PFSK-1 (cell line): ENCODE data around the gene FBXL13.

Experiments
- FOXP2 ChIP-seq: optimal IDR thresholded peaks from 2 replicates; pipeline ENCODE3; 2011; ENCODE audit warnings: borderline replicate concordance, control low read depth, inconsistent platforms; ENCODE audit not compliant: insufficient read depth; ENCODE audit errors: extremely low read length, extremely low read depth
- POLR2AphosphoS5 ChIP-seq: IDR thresholded peaks from 2 replicates; pipeline ENCODE4 v1.6.1; 2012; ENCODE audit warnings: low read depth, mild to moderate bottlenecking, control low read depth, low read length, moderate library complexity
- SIN3A ChIP-seq: IDR thresholded peaks from 2 replicates; pipeline ENCODE4 v1.6.1; 2012; ENCODE audit warnings: mild to moderate bottlenecking, low read length, moderate library complexity, borderline replicate concordance; ENCODE audit not compliant: insufficient read depth
- TAF1 ChIP-seq: IDR thresholded peaks from 2 replicates; pipeline ENCODE4 v1.6.1; 2012; ENCODE audit warnings: low read length, control low read depth, borderline replicate concordance; ENCODE audit not compliant: insufficient read depth
- TF ChIP-seq, protein P1 (sequence below), 2 experiments: IDR thresholded peaks; 2 replicates each; pipeline versions ENCODE4 v1.6.1 to v1.8.0; 2011 to 2012; ENCODE audit warnings: low read depth in 2 of 2, low read length in 2 of 2, control low read depth in 1 of 2, inconsistent platforms in 1 of 2, mild to moderate bottlenecking in 1 of 2, moderate library complexity in 1 of 2; ENCODE audit not compliant: insufficient read depth in 1 of 2

The FBXL13 gene

DNA sequence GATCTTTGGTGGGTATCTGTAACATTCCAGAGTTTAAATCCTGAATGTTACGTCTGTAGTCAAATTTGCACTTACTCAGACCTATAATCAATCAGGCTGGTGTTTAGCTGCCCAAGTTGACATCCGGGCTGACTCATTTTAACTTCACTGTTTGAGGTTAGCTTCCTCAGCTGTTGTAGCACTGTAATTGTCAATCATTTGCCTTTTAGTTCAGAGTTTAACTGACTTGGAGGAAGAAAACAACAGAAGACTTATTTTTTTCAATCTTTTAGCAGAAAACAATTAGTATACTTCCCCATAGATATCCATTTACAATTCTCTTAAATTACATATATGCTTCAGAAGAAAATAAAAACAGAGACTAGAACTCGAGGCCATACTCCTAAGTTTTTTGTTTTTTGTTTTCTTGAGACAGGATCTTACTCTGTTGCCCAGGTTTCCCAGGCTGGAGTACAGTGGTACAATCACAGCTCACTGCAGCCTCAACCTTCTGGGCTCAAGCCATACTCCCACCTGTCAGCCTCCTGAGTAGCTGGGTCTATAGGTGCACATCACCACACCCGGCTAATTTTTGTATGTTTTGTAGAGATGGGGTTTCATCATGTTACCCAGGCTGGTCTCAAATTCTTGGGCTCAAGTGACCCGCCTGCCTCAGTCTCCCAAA is 200.3 kb downstream of the FBXL13 start:
- no peak for TF ChIP-seq POLR2AphosphoS5
- TF ChIP-seq TAF1, result no peak
- TF ChIP-seq SIN3A, result no peak
- TF ChIP-seq, protein P1, sequence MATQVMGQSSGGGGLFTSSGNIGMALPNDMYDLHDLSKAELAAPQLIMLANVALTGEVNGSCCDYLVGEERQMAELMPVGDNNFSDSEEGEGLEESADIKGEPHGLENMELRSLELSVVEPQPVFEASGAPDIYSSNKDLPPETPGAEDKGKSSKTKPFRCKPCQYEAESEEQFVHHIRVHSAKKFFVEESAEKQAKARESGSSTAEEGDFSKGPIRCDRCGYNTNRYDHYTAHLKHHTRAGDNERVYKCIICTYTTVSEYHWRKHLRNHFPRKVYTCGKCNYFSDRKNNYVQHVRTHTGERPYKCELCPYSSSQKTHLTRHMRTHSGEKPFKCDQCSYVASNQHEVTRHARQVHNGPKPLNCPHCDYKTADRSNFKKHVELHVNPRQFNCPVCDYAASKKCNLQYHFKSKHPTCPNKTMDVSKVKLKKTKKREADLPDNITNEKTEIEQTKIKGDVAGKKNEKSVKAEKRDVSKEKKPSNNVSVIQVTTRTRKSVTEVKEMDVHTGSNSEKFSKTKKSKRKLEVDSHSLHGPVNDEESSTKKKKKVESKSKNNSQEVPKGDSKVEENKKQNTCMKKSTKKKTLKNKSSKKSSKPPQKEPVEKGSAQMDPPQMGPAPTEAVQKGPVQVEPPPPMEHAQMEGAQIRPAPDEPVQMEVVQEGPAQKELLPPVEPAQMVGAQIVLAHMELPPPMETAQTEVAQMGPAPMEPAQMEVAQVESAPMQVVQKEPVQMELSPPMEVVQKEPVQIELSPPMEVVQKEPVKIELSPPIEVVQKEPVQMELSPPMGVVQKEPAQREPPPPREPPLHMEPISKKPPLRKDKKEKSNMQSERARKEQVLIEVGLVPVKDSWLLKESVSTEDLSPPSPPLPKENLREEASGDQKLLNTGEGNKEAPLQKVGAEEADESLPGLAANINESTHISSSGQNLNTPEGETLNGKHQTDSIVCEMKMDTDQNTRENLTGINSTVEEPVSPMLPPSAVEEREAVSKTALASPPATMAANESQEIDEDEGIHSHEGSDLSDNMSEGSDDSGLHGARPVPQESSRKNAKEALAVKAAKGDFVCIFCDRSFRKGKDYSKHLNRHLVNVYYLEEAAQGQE (IDR thresholded peaks at IDR 0.05; ENCODE audit: insufficient read depth in 1 of 2, low read depth in 2 of 2, low read length in 2 of 2), result no peak
- no peak for TF ChIP-seq FOXP2

DNA sequence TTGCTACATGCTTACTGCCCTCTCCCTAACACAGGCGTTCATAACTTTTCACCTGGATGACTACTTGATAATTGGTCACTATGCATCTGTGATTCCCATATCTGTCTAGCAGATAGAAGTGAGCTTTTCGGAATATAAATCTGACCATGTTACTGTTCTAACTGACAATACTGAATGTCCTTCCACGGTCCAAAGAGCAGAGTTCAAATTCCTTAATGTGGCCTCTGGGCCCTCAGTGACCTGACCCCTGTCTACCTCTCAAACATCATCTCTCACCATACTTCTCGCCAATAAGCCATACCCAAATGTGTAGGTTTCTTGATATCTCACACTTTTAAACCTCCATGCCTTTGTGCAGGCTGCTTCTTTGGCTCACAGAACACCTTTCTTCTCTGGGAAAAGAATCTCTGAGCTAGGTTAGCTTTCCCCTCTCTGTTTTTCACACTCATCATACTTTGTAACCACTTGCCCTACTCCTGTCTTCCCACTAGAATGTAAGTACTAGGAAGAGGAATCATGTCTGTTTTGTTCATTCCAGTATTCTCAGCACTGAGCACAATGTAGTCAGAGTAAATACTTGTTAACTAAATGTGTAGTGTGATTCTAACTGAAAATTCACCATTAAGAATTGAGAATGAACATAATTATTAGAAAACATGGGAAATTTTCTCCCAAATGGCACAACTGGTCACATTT is 201.0 kb downstream of the FBXL13 start:
- TF ChIP-seq TAF1 (no peak), FOXP2 (no peak), POLR2AphosphoS5 (no peak), SIN3A (no peak)
- TF ChIP-seq, protein P1 (IDR thresholded peaks at IDR 0.05; ENCODE audit: insufficient read depth in 1 of 2, low read depth in 2 of 2, low read length in 2 of 2), result no peak

DNA sequence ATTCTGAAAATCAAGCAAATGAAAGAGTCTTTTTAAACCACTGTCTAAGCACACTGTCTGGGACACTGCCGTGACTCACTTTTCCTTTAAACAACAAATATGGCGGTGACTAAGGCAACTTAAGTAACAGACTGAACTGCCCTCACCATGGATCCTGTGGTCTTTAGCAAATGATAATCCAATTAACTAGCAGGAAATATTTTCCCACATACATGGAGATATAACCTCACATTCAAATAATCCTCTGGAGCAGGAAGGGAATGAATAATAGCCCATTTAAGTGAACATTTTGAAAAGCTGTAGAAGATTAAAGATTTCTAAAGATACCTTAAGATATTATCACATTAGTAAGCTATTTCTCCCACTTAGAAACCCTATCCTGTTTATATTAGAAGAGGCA is 202.1 kb downstream of the FBXL13 start:
- TF ChIP-seq, protein P1 (IDR thresholded peaks at IDR 0.05; ENCODE audit: insufficient read depth in 1 of 2, low read depth in 2 of 2, low read length in 2 of 2), result no peak
- TF ChIP-seq TAF1 (peak; percentile 26; the same call in 1 of the 2 replicates), POLR2AphosphoS5 (peak; percentile 39; the same call in 1 of the 2 replicates), SIN3A (peak; percentile 37; the same call in 1 of the 2 replicates), FOXP2 (no peak)

DNA sequence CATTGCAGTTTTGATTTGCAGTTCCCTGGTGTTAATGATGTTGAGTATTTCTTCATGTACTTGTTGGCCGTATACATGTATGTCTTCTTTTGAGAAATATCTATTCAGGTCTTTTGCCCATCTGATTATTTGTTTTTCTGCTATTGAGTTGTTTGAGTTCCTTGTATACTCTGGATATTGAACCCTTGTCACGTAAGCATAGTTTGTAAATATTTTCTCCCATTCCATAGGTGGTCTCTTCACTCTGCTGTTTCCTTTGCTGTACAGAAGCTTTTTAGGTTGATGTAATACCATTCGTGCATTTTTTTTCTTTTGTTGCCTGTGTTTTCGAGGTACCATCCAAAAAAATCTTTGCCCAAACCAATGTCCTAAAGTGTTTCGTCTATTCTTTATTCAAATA is 205.4 kb downstream of the FBXL13 start:
- TF ChIP-seq SIN3A, result no peak
- TF ChIP-seq, protein P1 (IDR thresholded peaks at IDR 0.05; ENCODE audit: insufficient read depth in 1 of 2, low read depth in 2 of 2, low read length in 2 of 2), result no peak
- no peak for TF ChIP-seq POLR2AphosphoS5
- TF ChIP-seq TAF1, result no peak
- TF ChIP-seq FOXP2, result no peak
